GM19328 (cell line): ENCODE results near the gene MED13L.

Experiments
- ATAC-seq: cut with Tn5 transposase; IDR thresholded peaks from one replicate; pipeline ENCODE4 v1.9.1; 2021; ENCODE audit warnings: mild to moderate bottlenecking, moderate library complexity; ENCODE audit not compliant: unreplicated experiment

MED13L gene

DNA sequence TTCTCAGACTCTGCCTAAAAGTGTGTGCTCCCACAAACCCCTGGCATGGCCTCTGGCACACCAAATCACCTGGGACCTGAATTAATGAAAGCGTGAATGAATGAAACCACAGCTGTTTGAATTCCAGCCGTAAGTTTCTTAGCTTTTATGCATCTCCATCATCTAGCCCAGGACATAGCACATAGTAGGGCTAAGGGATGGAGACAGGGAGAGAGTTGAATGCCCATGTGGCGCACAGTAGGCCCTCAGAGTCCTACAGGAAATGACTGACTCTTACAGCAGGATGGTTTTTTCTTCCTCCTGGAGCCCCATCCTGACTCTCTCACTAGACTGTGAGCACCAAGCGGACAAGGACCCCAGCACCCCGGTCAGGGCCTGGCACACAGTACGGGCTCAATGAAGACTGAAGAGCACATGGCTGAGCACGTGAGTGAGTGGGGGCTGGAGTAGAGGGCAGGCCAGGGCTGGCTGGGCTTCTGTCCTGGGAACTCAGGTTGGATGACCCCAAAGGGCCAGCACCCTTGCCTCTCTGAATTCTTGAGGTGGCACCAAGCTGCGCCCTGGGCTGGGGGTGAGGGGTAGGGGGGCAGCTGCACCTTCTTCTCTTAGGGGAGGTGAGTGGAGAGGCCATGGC is 351.3 kb downstream of the MED13L start:
- no peak for ATAC-seq

DNA sequence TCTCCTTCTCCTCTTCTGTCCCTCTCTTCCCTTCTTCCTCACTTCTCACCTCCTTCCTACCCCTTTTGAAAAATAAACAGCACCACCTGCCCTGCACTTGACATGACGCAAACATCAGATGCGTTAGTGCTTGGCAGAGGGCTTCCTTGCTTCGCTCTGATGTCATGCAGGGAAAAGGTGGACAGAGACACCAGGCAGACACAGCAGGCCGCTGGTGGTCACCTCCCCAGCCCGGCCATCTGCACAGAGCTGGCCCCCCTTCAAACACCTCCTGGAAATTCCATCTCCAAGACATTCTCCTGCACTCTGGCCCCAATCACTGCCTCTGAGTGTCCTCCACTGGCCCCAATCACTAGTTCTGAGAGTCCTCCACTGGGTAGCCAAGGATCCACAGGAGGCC is 353.6 kb downstream of the MED13L start:
- ATAC-seq: no peak

DNA sequence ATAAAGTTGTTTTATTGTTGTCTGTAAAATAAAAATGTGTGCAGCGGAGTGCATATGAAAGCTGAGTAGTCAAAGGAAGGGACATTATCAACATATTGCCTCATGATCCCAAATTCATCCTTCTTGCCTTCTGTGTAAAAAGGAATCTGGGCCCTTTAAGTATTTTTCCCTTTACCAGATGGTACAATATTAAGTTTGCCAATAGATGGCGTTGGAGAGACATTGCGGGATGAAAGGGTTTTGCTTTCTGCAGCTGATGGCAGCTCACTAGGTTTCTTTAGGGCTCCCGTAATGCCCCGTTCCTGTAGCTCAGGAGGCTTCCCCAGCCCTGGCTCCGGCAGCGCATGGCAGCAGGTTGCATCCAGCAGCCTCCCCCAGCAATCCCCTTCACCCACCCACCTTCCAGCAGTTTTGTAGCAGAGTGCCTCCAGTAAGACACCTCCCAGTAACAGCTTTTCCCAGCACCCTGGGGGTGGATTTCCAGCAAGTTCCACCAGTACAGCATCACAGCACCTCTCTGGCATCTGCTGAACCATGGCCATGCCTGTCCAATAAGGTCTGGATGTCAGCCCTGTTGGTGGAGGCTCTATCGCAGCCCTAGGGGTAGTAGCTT is 354.4 kb downstream of the MED13L start:
- no peak for ATAC-seq

DNA sequence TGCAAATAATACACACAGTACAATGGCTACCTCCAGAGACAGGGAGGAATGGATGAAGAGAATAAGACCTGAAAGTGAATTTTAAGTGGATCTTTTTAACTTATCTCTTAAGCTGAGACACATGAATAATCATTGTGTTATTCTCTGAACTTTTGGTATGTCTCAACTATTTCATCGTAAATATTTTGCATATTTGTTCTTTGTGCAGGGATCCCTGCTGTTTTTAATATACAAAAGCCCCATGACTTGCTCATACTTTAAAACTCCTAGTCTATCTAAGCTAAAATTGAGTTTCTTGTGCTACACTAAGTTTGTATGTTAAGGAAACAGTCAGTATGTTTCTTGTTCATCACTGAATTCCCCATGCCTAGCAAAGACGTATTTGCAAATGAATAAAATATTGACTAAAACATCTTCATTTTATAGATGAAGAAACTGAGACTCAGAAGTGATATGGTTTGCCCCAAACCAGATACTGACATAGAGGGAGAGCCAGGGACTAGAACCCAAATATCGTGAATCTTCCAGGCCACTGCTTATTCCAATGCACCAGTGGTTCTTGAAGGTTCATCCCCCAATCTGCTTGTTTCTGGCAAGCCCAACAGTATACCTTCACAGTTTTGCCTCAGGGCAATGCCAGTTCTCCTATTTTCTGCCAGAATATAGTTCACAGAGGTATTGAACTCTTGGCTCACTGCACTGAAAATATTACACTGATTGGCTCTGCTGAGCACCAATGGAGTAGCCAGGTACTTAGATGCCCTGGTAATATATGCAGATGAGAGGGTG is 356.9 kb downstream of the MED13L start:
- ATAC-seq: no peak

DNA sequence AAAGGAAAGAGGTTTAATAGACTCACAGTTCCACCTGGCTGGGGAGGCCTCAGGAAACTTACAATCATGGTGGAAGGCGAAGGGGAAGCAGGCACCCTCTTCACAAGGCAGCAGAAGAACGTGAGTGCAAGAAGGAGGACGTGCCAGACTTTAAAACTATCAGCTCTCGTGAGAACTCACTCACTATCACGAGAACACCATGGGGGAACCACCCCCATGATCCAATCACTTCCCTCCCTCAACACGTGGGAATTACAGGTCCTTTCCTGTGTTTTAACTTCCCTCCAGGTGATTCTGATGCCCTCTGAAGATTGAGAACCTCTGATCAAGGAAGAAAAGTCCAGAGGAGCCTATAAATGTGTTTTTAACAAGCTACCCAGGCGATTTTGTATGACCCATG is 358.7 kb downstream of the MED13L start:
- ATAC-seq: no peak

DNA sequence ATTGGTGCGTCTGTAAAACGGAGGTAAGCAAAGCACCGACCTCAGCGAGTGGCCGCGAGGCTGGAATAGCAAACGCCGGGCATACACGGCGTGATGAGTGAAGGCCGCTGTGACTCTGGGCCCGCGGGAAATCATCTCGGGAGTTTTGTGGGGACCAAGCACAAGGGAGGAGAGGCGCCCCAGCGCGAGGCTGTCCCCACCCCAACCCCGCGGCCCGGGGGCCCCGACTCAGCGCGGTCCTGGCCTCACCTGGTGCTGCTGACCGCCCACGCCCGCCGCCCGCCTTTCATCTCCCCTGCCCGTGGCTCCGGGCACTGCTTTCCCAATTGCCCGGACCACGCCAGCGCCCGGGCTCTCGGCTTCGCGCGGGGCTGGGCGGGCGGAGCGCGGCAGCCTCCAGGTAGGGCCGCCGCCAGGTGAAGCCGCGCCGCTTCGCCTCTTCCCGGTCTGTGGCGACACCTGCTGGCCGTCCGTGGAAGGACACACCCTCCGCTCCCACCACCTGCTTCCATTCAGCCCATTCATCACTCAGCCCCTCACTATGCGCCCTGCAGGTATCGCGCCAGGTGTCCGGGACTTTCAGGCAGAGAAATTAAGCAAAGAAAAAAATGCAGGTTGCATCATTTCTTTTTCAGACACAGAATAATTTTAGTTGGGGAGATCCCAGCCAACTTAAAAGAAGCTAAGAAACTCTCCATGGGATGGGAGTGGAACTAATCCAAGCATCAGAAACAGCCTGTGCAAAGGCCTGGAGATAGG is 360.4 kb downstream of the MED13L start:
- peak; percentile 76 for ATAC-seq

DNA sequence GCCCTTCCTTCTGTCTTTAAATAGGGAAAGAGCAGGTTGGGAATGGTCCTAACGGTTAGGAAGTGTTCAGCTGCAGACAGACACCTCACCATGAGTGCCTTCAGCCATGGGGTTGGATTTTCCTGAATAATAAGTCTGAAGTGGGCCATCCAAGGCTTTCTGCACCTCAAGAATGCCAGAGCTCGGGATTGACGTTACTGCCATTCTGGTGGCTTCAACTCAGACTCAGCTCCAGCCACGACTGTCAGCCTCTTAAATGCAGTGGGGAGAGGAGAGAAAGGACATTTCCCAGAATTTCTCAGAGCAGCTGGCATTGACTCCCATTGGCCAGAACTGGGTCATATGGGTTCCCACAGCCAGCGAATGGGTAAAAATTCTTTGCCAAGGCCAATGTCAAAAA is 363.4 kb downstream of the MED13L start:
- no peak for ATAC-seq

DNA sequence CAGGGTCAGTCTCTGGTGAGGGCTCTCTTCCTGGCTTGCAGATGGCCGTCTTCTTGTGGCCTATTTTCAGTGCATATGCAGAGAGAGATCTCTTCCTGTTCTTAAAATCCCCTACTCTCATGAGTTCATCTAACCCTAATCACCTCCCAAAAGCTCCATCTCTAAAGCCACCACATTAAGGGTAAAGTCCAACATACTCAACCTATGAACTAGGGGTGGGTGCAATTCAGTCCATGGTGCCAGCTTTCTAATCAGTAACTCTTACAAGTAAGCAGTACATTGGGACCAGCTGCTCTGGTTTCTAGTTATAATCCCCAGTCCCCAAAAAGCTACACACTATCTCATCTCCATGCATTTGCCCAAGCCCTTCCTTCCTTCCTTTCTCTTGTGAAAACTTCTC is 365.1 kb downstream of the MED13L start:
- no peak for ATAC-seq

DNA sequence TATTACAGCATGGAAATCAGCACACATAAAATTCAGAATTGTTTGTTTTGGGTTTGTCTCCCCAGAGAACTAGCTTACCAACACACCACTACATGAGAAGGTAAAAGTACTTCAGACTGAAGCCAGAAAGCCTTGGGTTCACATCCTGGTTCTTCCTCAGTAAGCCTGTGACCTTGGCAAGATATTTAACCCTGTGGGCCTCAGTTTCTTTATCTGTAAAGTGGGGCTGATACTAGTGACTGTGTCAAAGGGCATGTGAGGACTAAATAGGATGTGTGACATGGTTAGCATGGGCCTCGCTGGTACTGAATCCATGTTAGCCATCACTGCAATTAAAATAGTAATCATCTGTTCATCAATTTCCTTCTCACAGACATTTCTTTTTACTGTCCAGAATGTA is 366.1 kb downstream of the MED13L start:
- no peak for ATAC-seq

DNA sequence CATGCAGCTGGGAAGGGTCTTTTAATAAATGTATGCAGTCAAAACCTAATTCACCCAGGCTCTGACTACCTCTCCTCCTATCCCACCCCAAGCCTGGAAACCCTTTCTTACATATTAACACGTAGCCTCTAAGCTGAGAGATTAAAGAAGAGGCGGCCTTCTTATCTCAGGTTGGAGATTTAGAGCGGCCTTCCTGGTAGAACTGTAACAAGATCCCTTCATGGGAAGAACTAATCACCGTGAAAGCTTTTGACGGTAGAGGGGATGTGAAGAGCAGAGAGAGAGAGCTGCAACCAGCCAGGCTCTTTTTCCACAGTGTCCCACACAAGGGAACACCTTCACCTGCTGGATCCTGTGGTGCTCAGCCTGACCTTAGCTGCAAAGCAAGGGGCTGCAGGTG is 367.4 kb downstream of the MED13L start:
- no peak for ATAC-seq
